Activated CD4-positive, alpha-beta T cell treated with anti-CD3 and anti-CD28 coated beads for 24 hours (primary cell): Measurements from ENCODE around the gene AADACL2.
"Not testable (repeated sequence)": the region's sequence is repeated elsewhere in the genome, so short reads cannot be mapped to it uniquely, and the experiment has no call there.

Experiments used
- DNase-seq, 2 donors: peaks; one replicate each; pipeline ENCODE4 v3.0.0-alpha.2; 2020; ENCODE audit warnings: low read depth in 2 of 2

AADACL2 gene, protein sequence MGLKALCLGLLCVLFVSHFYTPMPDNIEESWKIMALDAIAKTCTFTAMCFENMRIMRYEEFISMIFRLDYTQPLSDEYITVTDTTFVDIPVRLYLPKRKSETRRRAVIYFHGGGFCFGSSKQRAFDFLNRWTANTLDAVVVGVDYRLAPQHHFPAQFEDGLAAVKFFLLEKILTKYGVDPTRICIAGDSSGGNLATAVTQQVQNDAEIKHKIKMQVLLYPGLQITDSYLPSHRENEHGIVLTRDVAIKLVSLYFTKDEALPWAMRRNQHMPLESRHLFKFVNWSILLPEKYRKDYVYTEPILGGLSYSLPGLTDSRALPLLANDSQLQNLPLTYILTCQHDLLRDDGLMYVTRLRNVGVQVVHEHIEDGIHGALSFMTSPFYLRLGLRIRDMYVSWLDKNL

DNA sequence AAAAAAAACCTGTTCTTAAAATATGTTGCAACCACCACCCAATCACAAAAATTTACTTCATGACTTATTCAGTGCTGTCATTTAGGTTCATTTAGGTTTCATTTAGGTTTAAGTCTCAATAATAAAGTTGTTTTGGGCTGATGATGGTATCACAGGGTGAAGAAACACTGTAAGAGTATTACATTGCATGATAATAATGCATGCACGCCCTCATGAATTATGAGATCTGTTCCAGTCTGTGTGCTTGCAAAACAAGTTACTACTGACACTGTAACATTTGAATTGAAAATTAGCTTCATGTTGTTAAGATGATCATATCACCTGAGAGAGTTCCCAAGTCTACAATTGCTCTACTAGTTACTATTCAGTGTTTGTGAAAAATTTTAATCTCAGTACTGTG, at the start of gene AADACL2:
Gene AADACL2 (plus strand): TSS at position 315 of the 400 bp plus-strand sequence. CDS start 109 bp downstream, outside the sequence.
- no peak for DNase-seq

DNA sequence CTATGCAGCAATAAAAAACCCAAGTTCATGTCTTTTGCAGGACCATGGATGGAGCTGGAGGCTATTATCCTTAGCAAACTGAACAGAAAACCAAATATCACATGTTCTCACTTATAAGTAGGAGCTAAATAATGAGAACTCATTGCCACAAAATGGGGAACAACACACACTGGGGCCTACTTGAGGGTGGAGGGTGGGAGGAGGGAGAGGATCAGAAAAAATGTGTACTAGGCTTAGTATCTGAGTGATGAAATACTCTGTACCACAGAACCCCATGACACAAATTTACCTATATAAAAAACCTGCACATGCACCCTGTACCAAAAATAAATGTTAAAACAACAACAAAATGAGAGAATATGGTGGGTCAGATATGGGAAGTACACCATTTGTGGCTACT, 49.6 kb upstream of the AADACL2 start:
- no peak for DNase-seq

DNA sequence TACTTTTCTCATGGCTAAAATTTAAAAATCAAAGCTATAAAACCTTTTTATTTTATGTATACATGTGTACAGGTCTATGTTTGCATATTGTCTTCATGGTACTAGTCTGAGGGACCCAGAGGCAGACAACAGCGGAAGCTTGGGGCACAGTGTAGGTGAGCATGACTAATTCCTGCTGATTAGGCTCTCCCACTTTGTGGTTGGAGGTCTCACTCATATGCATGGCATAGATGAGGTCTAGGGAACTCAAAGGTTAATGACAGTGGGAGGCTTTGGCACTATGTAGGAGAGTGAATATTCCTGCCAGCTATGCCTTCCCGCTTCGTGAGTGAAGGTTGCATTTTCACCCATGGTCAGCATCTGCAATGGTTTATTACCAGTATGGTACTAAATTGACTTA, 47.5 kb upstream of the AADACL2 start:
- DNase-seq, result no peak

DNA sequence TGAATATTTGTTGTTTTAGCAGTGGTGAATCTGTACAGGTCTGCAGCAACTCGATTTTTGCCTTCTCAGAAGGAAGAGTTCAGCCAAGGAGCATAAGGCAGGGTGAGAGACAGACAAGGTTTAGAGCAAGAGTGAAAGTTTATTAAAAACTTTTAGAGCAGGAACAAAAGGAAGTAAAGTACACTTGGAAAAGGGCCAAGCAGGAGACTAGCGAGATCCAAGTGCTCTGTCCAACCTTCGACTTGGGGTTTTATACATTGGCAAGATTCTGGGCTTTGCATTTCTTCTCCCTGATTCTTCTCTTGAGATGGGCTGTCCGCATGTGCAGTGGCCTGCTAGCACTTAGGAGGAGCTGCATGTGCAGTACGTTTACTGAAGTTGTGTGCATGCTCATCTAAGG, 46.7 kb upstream of the AADACL2 start:
- DNase-seq, result no peak

DNA sequence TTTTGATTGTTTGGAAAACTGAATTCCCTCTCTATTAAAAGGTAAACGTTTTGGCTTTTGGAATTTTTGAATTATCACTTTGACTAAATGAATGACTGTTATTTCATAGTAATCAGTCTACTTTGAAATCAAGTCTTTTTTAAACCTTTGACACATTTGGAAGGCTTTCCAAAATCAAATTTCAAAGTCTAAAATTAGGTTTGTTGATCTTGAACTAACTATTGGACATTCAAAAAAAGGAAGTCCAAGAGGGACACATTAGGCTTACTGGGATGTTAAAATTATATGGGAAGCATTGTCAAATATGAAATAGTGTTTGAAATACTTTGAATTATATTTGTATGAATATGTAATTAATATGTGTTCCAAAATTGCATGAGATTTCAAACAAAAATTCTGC, 45.2 kb upstream of the AADACL2 start:
- DNase-seq, result no peak

DNA sequence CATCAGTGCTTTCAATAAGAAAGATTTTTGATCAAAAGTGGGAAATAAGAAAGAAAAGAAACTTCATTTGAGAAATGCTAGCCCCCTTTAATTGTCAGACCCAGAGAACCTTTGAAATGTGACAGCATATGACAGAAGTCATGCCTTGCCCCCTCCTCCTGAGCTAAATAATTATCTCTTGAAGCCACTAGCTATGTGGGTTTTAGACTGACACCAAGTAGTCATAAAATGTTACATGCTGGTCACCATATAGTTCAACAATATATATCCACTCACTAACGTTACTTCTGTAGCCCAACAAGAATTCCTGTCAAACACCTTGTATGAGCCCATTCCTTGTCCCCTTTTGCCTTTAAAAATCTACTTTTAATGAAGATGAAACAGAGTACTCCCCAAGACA, 43.1 kb upstream of the AADACL2 start:
- DNase-seq, result no peak

DNA sequence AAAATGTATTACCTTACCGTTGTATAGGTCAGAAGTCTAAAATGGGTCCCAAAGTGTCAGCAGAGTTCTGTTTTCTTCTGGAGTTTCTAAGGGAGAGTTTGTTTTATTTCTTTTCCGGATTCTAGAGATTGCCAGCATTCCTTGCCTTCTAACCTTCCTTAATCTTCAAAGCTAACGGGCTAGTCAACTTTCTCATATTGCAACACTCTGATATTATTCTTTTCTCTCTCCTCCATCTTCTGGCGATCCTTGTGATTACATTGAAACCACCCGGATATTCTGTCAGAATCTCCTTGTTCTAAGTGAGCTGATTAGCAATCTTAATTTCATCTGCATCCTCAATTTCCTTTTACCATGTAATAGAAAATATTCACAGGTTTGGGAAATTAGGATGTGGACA, 36.2 kb upstream of the AADACL2 start:
- DNase-seq, result no peak

DNA sequence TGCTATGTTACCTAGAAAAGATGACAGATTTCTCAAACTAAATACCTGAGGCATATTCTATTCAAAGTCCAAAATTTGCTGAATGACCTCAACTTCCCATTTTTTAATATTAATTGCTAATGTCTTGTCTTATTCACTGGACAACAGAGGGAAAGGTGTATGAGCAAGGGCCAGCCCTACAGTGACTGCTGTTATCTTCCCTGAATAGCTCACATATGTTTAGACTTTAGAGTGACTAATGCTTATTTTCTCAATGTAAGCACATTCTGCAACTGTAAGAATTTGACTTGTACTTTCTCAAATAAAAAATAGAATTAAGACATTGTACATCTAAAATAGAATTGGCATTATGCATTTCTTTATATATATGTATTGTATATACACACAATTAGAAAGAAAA, 26.5 kb upstream of the AADACL2 start:
- no peak for DNase-seq

DNA sequence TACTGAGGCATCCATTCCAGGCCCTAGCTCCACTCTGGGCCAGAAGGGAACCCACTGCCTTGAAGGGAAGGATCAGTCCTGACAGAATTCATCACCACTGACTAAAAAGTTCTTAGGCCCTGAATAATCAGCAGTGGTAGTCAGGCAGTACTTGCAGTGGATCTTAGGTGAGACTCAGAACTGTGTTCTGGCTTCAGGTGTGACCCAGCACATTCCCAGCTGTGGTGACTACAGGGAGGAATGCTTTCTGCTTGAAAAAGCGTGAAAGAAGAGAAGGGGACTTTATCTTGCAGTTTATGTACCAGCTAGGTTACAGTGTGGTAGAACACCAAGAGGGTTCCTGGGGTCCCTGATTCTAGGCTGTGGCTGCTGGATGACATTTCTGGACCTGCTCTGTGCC, 24.9 kb upstream of the AADACL2 start:
- DNase-seq, result no peak

DNA sequence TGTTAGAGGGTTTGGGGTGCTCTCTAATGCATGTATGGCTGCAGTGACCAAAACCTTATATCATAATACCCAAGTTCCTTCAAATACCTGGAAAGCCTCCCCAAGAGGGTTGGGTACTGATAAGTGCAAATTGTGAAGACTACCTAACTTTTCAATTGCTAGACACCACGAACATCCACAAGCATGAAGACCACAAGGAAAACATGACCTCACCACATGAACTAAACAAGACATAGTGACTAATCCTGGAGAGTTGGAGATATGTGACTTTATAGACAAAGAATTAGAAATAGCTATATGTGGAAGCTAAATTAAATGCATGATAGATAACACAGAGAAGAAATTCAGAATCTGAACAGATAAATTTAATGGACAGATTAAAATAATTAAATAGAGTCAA, 23.9 kb upstream of the AADACL2 start:
- DNase-seq, result no peak

DNA sequence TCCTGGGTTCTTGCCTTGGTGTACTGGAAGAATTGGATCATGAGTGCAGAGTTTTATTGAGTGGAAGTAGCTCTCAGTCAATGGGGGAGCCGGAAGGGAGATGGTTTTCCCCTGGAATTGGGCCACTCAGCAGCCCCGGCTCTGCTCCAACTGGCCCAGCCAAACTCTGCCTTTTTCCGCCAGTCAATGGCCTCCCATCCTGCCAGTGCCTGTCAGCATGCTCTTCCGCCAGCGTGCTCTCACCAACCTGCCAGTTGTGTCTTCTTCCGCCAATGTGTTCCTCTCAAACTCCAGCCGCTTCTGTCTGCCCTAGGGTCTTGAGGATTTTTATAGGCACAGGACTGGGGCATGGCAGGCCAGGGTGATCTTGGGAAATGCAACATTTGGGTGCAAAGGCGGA, 12.4 kb upstream of the AADACL2 start:
- no peak for DNase-seq

DNA sequence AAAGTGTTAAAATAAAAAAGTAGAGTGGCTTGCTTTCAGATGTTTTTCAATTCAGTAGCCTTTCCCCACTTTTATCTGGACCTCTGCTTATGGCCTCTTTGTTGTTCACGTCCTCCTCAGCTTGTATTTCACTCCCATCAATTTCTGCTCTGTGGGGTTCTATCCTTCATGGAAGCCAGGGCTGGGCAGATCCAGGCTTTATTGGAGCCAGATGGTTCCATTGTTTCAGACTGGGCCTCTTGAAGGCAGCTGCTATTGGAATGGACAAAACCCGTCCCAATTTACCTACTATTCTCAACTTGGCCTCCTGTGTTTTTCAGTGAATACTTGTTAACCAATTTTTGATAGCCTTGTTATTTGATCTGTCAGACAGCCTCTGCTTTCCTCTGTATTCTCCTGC, 10.9 kb upstream of the AADACL2 start:
- no peak for DNase-seq

DNA sequence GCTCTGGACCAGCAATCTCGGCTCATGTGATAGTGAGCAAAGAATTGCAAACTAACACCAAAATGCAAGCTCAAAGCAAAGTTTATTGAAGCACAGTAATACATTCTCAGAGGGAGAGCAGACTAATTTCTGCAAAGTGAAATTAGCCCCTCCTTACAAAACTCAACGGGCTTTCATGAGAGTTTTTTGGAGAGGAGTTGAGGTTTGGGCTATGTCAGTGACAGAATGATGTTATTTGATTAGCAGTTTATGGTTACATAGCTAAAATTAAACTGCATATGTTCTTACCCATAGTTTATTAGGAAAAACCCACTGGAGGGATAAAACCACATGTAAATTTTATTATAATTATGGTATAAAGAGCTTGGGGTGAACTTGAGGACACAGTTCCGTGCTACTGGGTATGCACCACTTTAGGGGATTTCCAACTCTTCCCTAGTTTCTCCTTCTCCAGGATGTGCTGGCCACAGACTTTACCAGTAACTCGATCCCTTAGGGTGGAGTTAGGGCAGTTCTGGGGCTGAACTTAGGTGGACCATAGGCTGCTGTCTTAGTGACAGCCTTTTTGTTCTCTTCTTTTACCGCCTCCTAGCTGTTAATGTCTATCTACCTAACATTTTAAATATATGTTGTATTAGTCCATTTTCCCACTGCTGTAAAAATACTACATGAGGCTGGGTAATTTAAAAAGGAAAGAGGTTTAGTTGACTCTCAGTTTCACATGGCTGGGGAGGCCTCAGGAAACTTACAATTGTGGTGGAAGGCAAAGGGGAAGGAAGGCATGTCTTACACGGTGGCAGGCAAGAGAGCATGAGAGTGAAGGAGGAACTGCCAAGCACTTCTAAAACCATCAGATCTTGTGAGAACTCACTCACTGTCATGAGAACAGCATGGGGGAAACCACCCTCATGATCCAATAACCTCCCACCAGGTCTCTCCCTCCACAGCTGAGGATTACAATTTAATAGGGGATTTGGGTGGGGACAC, 8.9 kb upstream of the AADACL2 start:
- no peak for DNase-seq

DNA sequence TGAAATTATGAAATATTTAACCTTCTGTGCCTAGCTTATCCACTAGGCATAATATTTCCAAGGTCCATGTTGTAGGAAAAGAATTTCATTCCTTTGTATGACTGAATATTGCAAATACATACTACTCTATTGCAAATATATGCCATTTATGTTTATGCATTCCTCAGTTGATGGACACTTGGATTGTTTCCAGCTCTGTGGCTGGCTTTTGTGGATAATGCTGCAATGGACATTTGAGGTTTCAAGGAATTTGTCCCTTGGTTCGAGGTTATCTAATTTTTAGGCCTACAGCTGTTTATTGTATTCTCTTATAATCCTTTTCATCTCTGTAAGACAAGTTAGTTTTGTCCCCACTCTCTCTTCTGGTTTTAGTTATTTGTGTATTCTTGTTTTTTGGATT, 7.7 kb upstream of the AADACL2 start:
- no peak for DNase-seq

DNA sequence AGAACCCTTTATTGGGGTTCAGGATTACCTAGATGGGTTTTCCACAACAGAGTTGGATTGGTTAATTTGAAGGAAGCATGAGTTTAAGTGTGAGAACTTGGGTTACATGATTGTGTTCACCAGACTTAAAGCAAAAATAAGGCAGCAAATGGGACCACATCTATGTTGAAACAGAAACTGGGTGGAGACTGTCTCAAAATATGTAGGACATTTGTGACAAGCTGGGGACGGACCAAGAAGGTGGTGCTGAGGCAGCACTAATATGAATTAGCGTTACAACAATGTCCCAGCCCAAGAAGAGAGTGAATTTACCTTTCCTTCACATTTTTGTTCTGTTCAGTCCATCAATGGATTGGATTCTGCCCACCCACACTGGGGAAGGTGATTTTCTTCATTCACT, 866 bp upstream of the AADACL2 start:
- DNase-seq, result no peak

DNA sequence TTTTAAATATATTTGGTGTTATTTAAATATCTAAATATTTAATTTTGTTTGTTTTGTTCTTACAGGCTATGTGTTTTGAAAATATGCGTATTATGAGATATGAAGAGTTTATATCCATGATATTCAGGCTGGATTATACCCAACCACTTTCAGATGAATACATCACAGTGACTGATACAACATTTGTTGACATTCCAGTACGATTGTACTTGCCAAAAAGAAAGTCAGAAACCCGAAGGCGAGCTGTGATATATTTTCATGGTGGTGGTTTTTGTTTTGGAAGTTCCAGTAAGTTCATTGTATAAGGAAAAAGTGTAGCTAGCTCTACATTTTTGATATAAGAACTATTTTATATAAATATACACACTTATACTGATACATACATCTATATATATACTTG, 6.9 kb downstream of the AADACL2 start:
- DNase-seq, result no peak

DNA sequence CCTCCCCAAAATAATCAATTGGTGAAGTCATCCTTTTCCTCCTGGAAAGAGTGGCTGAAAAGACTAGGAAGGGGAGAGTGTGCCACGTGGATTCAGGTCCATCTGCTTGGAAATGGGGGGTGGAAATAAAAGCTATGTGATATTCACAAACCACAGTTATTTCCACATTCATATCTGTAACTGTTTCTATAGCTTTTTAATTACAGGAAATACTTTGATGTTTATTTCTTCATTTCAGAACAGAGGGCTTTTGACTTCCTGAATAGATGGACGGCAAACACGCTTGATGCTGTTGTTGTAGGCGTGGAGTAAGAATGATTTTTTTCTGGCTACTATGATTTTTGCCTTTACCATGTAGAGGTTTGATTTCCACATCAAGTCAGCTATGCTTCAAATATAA, 10.1 kb downstream of the AADACL2 start:
- no peak for DNase-seq

DNA sequence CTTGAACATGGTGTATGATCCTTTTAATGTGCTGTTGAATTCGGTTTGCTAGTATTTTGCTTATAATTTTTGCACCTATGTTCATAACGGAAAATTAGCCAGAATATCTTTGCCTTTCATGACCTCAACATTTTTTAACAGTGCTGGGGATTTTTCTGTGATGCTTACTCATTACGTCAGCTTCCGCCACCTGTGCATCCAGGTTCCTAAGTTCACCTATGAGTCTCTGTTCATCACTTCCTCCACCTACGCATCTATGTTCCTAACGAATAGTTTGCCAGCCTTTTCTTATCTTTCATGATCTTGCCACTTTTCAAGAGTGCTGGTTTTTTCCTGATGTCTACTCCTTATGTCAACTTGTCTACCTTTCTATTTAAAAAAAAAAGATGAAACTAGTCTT, 16.5 kb downstream of the AADACL2 start:
- DNase-seq, result no peak

DNA sequence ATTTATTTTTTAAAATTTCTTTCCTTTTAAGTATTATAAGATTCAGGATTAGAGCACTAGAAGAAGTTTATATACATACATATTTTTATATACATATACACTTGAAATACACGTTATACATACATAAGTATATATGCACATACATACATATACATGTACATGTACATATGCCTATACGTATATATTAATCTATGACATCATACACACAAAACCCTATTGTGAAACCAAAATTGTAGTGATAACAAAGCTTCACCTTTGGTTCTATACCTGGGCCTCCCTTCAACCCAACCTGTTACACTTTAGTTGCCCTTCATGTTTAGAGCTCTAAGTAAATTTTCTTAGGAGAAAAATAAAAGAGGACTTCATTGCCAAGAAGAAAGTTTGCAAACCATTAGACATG, 17.0 kb downstream of the AADACL2 start:
- no peak for DNase-seq

DNA sequence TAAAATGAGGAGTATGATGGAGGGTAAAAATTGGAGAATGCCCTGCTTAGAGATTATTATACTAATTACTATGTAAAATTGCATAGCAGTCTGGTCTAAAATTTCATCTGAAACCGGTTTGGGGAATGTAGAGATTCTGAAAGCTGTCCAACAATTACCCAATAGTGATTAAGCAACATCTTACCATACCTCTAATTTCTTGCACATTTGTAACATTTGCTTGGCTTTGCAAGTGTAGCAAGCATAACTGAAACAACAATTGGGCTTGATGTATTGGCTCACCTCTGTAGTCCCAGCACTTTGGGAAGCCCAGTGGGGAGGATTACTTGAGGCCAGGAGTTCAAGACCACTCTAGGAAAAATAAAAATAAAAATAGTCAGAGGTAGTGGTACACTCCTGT, 17.4 kb downstream of the AADACL2 start:
- no peak for DNase-seq

DNA sequence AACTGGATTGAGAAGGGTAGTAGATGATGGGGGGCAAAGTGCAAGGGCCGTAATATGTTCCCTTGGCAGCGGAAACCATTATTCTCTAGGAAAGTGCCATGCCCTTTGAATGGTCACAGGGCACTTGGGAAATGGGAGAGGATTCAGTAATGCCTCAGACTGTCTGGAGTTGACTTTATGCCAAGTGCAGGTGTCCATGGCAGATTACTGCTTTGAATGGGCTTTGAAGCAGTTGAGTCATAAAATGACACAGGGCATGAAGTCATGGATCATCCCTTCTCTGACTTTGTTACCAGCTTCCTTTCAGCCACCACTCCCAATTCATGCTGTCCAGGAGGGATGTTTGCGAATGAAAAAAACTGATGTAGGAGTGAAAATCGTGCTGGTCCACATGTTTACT, 20.1 kb downstream of the AADACL2 start:
- DNase-seq, result no peak

DNA sequence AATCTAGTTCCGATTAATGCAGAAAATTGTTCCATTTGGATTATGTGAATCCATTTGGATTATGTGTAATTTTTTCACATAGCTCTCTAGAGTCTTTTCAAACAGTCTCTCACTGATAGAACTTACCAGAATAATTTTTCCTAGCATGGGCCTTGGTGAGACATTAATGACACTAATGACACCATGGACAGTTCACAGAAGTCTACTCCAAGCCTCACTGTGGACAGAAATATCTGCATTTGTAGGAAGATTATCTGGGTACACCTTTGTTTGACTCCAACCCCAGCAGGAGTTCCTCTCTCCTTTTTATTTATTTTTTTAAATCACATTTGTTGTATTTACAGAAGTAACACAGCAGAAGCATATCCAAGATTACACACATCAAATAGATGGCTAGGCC, 27.9 kb downstream of the AADACL2 start:
- no peak for DNase-seq

DNA sequence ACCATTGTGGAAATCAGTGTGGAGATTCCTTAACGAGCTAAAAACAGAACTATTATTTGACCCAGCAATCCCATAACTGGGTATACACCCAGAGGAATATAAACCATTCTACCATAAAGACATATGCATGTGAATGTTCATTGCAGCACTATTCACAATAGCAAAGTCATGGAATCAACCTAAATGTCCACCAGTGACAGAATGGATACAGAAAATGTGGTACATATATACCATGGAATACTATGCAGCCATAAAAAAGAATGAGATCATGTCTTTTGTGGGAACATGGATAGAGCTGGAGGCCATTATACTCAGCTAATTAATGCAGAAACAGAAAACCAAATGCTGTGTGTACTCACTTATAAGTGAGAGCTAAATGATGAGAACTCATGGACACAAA, 31.0 kb downstream of the AADACL2 start:
- DNase-seq, result not testable (repeated sequence)
